Type B pancreatic cell (in vitro differentiated cells): ENCODE data around the gene PML. TPM values are rescaled to one million over a fixed set of nuclear protein-coding genes. Genes with fewer than 3 reads are reported as not detected.
"Not testable (repeated sequence)": the region's sequence is repeated elsewhere in the genome, so short reads cannot be mapped to it uniquely, and the experiment has no call there.

Experiments used
- DNase-seq: peaks from one replicate; pipeline ENCODE4 v3.0.0; 2021; ENCODE audit warnings: mixed read lengths; ENCODE audit not compliant: unreplicated experiment; ENCODE audit errors: extremely low spot score
- H3K27ac Mint-ChIP-seq: 2 replicates; pipeline ENCODE4 v1.8.0; 2021; ENCODE audit warnings: mild to moderate bottlenecking, mixed read lengths
- H3K27me3 Mint-ChIP-seq: 2 replicates; pipeline ENCODE4 v1.8.0; 2021; ENCODE audit warnings: mixed read lengths
- H3K36me3 Mint-ChIP-seq: 2 replicates; pipeline ENCODE4 v1.8.0; 2021; ENCODE audit warnings: mixed read lengths
- H3K4me1 Mint-ChIP-seq: one replicate; pipeline ENCODE4 v1.8.0; 2021; ENCODE audit warnings: mixed read lengths; ENCODE audit not compliant: unreplicated experiment
- H3K4me3 Mint-ChIP-seq: 2 replicates; pipeline ENCODE4 v1.8.0; 2021; ENCODE audit warnings: mild to moderate bottlenecking, mixed read lengths
- H3K9me3 Mint-ChIP-seq: 2 replicates; pipeline ENCODE4 v1.8.0; 2021; ENCODE audit warnings: mixed read lengths
- total RNA-seq: library from RNA; stranded (reverse); gene quantifications from 2 replicates; pipeline ENCODE4 v1.2.1, GENCODE V29; 2021; ENCODE audit warnings: low replicate concordance
- TF ChIP-seq, protein P1 (sequence below): fragments of 200-600 bp; sonication (generic); conservative IDR thresholded peaks from 2 replicates; pipeline ENCODE4 v1.5.0; 2021; ENCODE audit warnings: antibody characterized with exemption, mild to moderate bottlenecking

Gene PML
- total RNA-seq, 1 donor from 2014 or later, result 29.8 TPM

- peaks cover 12% of the 10 kb centered on the region for H3K4me1 Mint-ChIP-seq
- DNase-seq, result no peak
Measured at GRCh38 chr15:74050127-74050526, 55.6 kb downstream of the PML start.

DNA sequence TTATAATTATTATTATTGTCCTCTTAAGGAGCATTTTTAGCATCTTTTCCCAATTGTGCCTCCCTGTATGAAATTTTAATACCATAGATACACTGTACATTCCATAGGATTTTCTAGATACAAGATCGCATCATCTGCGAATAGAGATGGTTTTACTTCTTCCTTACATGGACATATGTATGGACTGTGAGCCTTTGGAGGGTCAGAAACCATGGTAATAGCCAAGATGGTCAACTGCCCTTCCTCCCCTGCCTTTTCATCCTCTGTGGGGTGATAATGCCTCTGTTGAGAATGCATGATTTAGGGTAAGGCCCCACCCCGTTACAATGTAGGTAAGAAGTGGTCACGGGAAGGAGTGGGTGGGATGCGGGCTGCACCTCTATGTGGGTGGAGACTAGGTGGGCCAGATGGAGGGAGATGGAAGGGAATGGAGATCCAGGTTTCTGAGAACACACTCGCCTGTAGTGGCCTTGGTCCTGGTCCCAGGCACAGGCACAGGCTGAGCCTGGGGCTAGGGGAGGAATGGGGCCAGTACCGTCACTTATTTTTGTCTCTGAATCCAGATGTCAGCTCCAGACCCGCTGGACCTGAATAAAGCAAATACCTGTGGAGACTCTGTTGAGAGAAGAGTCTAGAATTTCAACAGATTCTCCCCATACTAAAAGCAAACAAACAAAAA is 56.2 kb downstream of the PML start:
- TF ChIP-seq, protein P1, sequence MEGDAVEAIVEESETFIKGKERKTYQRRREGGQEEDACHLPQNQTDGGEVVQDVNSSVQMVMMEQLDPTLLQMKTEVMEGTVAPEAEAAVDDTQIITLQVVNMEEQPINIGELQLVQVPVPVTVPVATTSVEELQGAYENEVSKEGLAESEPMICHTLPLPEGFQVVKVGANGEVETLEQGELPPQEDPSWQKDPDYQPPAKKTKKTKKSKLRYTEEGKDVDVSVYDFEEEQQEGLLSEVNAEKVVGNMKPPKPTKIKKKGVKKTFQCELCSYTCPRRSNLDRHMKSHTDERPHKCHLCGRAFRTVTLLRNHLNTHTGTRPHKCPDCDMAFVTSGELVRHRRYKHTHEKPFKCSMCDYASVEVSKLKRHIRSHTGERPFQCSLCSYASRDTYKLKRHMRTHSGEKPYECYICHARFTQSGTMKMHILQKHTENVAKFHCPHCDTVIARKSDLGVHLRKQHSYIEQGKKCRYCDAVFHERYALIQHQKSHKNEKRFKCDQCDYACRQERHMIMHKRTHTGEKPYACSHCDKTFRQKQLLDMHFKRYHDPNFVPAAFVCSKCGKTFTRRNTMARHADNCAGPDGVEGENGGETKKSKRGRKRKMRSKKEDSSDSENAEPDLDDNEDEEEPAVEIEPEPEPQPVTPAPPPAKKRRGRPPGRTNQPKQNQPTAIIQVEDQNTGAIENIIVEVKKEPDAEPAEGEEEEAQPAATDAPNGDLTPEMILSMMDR, result no peak
- no peak for DNase-seq
- Mint-ChIP-seq H3K9me3 (no peaks in the 10 kb centered on the region), H3K36me3 (no peaks in the 10 kb centered on the region), H3K4me1 (peaks cover 12% of the 10 kb centered on the region), H3K27ac (no peak overlapping the region), H3K27me3 (peaks cover 14% of the 10 kb centered on the region), H3K4me3 (no peak overlapping the region)

More at GRCh38 chr15:74050127-74050526, 55.6 kb downstream of the PML start:
- Mint-ChIP-seq H3K36me3 (no peaks in the 10 kb centered on the region), H3K27me3 (peaks cover 12% of the 10 kb centered on the region), H3K4me3 (no peak overlapping the region), H3K27ac (no peak overlapping the region), H3K9me3 (no peaks in the 10 kb centered on the region)
- TF ChIP-seq, protein P1, result no peak

DNA sequence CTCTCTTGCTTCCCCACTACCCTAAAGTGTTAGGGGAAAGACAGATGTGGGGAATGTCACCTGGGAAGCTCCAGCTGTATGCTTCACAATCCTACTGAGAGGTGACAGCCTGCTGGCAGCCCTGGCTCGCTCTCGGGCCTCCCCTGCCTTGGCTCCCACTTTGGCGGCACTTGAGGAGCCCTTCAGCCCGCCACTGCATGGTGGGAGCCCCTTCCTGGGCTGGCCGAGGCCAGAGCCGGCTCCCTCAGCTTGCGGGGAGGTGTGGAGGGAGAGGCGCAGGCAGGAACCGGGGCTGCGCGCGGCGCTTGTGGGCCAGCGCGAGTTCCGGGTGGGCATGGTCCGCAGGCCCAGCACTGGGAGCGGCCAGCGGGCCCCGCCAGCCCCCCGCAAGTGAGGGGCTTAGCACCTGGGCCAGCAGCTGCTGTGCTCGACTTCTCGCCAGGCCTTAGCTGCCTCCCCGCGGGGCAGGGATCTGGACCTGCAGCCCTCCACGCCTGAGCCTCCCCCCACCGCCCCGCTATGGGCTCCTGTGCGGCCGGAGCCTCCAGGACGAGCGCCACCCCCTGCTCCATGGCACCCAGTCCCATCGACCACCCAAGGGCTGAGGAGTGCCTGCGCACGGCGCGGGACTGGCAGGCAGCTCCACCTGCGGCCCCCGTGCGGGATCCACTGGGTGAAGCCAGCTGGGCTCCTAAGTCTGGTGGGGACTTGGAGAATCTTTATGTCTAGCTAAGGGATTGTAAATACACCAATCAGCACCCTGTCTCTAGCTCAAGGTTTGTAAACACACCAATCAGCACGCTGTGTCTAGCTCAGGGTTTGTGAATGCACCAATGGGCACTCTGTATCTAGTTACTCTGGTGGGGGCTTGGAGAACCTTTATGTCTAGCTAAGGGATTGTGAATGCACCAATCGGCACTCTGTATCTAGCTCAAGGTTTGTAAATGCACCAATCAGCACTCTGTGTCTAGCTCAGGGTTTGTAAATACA is 58.0 kb downstream of the PML start:
- not testable (repeated sequence) for DNase-seq, H3K27ac Mint-ChIP-seq, H3K36me3 Mint-ChIP-seq, H3K4me3 Mint-ChIP-seq, H3K9me3 Mint-ChIP-seq
- peaks cover 21% of the 10 kb centered on the region for H3K27me3 Mint-ChIP-seq
- H3K4me1 Mint-ChIP-seq, result peaks cover 12% of the 10 kb centered on the region

- Mint-ChIP-seq H3K4me3 (no peak overlapping the region), H3K4me1 (peaks cover 12% of the 10 kb centered on the region), H3K36me3 (no peaks in the 10 kb centered on the region), H3K9me3 (no peaks in the 10 kb centered on the region), H3K27me3 (peaks cover 31% of the 10 kb centered on the region), H3K27ac (no peak overlapping the region)
- TF ChIP-seq, protein P1, result no peak
- no peak for DNase-seq
Measured at GRCh38 chr15:74053517-74053916, 59.0 kb downstream of the PML start.

GRCh38 chr15:74053941-74054529 is 59.5 kb downstream of the PML start:
- peaks cover 36% of the 10 kb centered on the region for H3K27me3 Mint-ChIP-seq
- no peaks in the 10 kb centered on the region for H3K9me3 Mint-ChIP-seq
- peaks cover 12% of the 10 kb centered on the region for H3K4me1 Mint-ChIP-seq
- TF ChIP-seq, protein P1, result peak; percentile 76
- DNase-seq, result no peak
- H3K27ac Mint-ChIP-seq, result no peak overlapping the region
- no peak overlapping the region for H3K4me3 Mint-ChIP-seq
- H3K36me3 Mint-ChIP-seq, result no peaks in the 10 kb centered on the region
